ENCODE results near the gene UAP1L1.

UAP1L1 gene

DNA sequence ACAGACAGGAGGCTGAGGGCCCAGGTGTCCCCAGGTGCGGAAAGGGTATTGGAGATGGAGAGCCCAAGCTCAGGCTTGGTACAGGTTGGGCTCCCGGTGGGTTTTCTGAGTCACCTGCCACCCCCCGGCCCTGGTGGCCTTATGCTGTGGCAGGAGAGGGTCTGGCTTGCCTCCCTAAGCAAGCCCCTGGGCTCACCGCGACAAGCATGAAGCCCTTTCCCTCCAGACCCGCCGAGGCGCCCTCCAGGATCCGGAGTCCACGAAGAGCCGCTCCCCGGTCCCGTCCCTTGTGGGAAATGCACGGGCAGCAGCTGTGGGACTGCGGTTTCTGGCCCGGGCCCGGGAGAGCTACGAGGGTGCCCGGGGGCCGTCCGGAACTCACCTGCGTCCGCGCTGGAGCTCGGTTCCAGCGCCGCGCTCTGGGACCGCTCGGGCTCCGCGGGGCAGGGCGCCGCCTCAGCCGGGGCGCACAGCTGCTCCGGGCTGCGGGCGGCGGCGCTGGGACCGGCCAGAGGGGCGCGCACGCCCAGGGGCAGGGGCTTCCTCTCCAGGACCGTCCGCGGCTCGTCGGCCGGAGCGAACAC is 7.7 kb upstream of the UAP1L1 start:
- in situ Hi-C loops (cut with MboI; ENCODE audit: low sequenced_read_pairs): no loop called here

DNA sequence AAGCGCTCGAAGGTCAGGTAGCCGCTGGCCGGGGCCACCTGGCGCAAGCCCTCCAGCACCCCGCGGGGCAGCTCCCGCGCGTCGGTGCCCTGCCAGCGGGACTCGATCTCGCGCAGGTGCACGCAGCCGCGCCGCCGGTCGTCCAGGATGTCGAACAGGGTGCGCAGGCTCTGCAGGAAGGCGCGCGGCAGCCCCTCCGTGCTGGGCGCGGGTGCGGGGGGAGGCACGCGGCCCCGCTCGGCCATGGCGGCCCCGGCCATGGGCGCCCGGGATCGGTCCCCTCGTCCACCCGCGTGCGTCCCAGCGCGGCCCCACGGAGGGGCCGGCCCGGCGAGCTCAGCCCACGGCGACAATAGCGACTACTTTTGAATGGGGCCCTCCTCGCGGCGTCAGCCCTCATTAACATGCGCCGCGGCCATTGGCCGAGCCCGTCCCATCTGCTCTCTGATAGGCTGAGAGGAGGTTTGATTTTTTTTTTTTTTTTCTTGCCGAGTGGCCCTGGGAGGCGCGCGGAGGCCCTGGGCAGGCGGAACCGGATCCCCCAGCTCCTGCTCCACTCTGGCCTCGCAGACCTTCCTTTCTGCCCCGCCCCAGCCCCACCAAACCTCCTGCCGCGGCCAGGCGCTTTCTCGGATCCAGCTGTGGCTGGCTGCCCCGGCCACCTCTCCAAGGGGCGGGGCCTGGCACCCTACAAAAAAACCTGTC is 7.0 kb upstream of the UAP1L1 start, which contains the start of gene SAPCD2:
TSS of gene SAPCD2 (minus strand) at position 357 of the 705 bp plus-strand sequence. CDS start at position 260, 97 bp downstream.
- in situ Hi-C loops (cut with MboI; ENCODE audit: low sequenced_read_pairs): no loop called here

GRCh38 chr9:137070906-137071275 is 6.4 kb upstream of the UAP1L1 start:
- in situ Hi-C loops (cut with MboI; ENCODE audit: low sequenced_read_pairs): no loop called here

DNA sequence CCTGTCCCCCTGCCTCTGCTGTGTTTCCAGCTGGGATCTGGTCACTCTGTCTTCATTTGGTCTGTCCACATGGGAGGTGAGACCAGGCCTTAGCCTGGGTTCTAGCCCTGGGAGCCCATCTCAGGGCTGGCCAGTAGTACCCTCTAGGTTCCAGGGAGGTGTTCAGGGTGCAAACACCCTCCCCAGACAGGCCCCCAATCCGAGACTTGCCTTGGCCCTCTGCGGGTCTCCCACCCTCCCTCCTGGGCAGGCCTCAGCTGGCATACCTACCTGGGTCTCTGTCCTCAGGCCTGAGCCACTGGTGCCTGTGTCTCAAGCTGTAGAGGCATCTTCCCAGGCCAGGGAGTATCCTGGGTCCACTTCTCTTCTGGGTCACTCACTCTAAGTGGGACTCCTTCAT is 6.0 kb upstream of the UAP1L1 start:
- in situ Hi-C loops (cut with MboI; ENCODE audit: low sequenced_read_pairs): no loop called here

GRCh38 chr9:137073992-137074399 is 3.3 kb upstream of the UAP1L1 start:
- in situ Hi-C loops (cut with MboI; ENCODE audit: low sequenced_read_pairs): no loop called here

- in situ Hi-C loops (cut with MboI; ENCODE audit: low sequenced_read_pairs): no loop called here
These were observed 2.6 kb upstream of the UAP1L1 start for GRCh38 chr9:137074657-137075274.

DNA sequence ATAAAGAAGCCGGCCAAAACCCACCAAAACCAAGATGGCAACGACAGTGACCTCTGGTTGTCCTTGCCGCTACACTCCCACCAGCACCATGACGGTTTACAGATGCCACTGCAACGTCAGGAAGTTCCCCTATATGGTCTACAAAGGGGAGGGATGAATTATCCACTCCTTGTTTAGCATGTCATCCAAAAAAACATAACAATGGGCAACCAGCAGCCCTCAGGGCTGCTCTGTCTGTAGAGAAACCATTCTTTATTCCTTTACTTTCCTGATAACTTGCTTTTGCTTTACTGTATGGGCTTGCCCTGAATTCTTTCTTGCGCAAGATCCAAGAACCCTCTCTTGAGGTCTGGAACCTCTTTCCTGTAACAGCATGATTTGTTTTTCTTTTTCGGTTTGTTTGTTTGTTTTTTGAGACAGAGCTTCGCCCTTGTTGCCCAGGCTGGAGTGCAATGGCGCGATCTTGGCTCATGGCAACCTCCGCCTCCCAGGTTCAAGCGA is 2.0 kb upstream of the UAP1L1 start:
- in situ Hi-C loops (cut with MboI; ENCODE audit: low sequenced_read_pairs): no loop called here

DNA sequence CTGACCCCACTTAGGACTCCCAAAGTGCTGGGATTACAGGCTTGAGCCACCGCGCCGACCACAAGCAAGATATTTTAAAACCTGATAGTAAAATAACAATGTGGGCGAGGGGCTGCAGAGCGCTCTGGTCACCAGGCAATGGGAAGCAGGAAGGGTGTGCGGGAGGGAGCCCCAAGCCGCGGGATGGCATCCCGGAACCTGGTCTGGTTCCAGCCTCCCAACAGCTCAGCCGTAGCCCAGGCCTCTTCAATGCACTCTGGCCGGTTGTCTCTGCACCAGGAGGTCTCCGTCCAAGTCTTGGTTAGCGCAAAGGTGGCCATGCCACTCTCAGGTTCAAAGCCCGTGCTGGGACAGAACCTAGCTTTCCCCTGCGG is 694 bp upstream of the UAP1L1 start:
- in situ Hi-C loops (cut with MboI; ENCODE audit: low sequenced_read_pairs): no loop called here

GRCh38 chr9:137077758-137078693 is 709 bp downstream of the UAP1L1 start:
- in situ Hi-C loops (cut with MboI; ENCODE audit: low sequenced_read_pairs): no loop called here

DNA sequence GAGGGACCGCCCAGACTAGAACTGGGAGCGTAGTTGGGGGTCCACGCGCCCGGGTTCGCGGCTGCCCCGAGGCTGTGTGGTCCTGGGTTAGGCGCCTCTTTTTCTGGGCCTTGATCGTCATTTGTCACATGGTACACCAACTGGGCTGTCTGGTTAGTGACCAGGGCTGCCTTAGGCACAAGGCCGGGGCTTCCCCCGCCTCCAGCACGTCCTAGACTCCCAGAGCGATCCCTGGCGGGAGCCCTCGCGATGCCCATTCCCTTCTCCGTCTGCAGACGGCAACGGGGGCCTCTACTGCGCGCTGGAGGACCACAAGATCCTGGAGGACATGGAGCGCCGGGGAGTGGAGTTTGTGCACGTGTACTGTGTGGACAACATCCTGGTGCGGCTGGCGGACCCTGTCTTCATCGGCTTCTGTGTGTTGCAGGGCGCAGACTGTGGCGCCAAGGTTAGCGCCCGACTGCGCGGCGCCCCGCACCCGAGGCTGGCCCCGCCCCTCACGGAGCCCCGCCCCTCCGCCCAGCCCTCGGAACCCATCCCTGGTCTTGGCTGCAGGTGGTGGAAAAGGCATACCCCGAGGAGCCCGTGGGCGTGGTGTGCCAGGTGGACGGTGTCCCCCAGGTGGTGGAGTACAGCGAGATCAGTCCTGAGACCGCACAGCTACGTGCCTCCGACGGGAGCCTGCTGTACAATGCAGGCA is 1.5 kb downstream of the UAP1L1 start:
- in situ Hi-C loops (cut with MboI; ENCODE audit: low sequenced_read_pairs): no loop called here

DNA sequence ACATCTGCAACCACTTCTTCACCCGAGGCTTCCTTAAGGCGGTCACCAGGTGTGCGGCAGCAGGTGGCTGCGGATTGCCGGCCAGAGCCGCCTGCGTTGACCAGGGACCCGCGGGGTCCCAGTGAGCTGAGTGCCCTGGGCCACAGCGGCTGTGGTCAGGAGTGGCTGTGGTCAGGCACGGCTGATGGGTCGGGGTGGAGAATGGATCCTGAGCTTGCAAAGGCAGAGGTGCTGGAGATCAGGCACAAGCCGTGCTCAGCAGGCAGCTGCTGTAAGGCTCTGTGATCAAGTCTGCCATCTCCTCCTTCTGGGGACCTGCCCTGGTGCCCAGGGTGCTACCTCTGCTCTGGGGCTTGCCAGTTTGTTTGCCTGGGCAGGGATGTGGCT is 2.1 kb downstream of the UAP1L1 start:
- in situ Hi-C loops (cut with MboI; ENCODE audit: low sequenced_read_pairs): no loop called here

DNA sequence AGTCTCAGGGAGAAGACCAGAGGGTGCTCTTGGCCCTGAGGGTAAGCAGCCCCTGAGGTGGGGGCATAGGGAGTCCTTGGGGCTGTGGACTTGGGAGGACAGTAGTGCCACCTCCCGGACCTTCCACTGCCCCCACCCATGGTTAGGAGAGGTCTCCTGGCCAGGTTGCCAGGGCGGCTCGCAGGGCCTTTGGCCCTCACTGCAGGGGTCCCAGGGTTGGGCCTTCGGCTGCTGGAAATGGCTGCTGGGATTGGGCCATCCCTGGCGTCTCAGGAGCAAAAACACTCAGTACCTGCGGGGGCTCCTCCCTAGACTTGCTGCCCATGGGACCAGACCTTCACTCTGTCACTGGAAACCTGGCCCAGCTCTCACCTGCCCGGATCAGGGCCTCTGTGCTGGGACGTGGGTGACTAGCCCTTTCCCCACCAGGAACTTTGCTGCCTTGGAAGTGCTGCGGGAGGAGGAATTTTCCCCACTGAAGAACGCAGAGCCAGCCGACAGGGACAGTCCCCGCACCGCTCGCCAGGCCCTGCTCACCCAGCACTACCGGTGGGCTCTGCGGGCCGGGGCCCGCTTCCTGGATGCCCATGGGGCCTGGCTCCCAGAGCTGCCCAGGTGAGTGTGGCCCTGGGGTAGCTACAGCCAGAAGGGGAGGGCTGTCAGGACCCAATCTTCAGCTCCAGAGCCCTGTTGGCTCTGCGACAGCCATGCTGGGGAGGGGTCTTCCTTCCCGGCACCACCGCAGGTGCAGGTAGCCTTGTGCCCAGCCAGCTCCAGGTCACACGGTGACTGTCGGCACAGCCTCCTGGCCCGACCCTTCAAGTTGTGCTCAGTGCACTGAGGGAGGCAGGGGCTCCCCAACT is 3.2 kb downstream of the UAP1L1 start:
- in situ Hi-C loops (cut with MboI; ENCODE audit: low sequenced_read_pairs): no loop called here

GRCh38 chr9:137082222-137082924 is 5.1 kb downstream of the UAP1L1 start:
- in situ Hi-C loops (cut with MboI; ENCODE audit: low sequenced_read_pairs): no loop called here

DNA sequence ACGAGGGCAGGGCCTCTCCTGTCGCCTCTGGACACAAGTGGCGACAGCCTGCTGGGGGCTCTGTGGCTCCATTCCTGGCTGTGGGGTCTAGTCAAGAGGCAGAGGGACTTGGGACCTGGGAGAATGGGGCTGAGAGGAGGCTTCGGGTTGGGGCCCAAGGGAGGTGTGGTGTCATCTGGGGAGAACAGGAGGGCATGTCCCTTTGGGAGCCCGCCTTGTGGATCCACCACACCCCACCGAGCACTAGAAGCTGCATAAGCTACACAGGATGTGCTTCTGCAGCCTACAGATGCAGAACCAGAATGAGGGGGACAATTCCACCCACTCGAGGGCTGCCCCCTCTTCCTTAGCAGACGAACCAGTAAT is 5.6 kb downstream of the UAP1L1 start:
- in situ Hi-C loops (cut with MboI; ENCODE audit: low sequenced_read_pairs): no loop called here

- in situ Hi-C loops (cut with MboI; ENCODE audit: low sequenced_read_pairs): no loop called here
These were observed 6.2 kb downstream of the UAP1L1 start for GRCh38 chr9:137083394-137084004.

DNA sequence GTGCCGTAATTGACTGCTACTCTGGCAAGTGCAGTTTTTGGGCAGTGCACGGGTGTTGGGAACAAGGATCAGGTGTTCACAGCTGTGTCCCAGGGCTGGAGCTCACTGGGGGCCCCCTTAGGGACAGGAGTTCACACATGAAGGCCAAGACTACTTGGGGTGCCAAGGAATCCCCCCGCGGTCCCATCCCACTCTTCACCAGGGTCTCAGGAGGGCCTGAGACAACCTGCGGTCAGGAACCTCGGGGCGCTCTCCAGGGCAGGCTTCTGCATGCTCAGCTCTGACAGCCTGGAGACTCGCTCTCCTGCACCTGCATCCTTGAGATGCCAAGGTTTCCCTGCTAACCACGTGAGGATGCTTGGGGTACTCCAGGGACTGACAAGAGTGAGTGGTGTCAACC is 7.2 kb downstream of the UAP1L1 start:
- in situ Hi-C loops (cut with MboI; ENCODE audit: low sequenced_read_pairs): no loop called here

- in situ Hi-C loops (cut with MboI; ENCODE audit: low sequenced_read_pairs): no loop called here
These were observed 8.7 kb downstream of the UAP1L1 start for GRCh38 chr9:137085920-137086530.
